ENCODE results near the gene RAB15. TPM values are rescaled to one million over a fixed set of nuclear protein-coding genes. Genes with fewer than 3 reads are reported as not detected.

The RAB15 gene
- total and polyA plus RNA-seq, 12 donors, result 8.2 to 94.3 (median 31.6) TPM

DNA sequence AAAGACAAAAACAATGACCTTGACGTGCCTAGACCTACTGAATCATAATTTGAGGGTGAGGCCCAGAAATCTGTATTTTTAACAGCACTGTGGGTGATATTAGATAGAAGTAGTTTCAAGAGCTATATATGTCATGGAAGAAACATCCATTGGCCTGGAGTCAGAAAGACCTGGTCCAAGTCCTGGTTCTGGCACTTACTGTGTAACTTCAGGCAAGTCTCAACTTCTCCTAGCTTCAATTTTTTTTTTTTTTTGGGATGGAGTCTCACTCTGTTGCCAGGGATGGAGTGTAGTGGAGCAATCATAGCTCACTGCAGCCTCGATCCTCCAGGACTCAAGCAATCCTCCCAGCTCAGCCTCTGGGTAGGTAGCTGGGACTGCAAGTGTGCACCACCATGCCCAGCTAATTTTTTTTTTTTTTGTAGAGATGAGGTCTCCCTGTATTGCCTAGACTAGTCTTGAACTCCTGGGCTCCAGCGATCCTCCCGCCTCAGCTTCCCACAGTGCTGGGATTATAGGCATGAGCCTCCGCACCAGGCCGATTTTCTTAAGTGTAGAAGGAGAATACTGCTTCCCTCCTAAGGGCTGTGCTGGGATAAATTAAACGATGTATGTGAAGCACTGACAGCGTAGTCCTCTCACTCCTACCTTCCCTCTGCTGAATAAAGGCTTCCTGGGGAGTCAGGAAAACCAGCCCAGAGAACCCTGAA is 15.3 kb downstream of the RAB15 start:
- Histone ChIP-seq H3K27ac (no peak overlapping the region), H3K4me3 (no peak overlapping the region), H3K4me1 (peaks cover 0 to 31% (median 21%) of the 10 kb centered on the region in 9 donors), H3K36me3 (peaks cover 0 to 7% (median 0%) of the 10 kb centered on the region in 9 donors), H3K9me3 (no peaks in the 10 kb centered on the region), H3K27me3 (no peaks in the 10 kb centered on the region)
- intact Hi-C loops (cut with DNase I), result no loop called here
- WGBS, 2 donors, result 82 to 91% methylated on average over 8 of the region's 8 CpGs
- ATAC-seq (no peak), DNase-seq (no peak)
- TF ChIP-seq, protein P1, sequence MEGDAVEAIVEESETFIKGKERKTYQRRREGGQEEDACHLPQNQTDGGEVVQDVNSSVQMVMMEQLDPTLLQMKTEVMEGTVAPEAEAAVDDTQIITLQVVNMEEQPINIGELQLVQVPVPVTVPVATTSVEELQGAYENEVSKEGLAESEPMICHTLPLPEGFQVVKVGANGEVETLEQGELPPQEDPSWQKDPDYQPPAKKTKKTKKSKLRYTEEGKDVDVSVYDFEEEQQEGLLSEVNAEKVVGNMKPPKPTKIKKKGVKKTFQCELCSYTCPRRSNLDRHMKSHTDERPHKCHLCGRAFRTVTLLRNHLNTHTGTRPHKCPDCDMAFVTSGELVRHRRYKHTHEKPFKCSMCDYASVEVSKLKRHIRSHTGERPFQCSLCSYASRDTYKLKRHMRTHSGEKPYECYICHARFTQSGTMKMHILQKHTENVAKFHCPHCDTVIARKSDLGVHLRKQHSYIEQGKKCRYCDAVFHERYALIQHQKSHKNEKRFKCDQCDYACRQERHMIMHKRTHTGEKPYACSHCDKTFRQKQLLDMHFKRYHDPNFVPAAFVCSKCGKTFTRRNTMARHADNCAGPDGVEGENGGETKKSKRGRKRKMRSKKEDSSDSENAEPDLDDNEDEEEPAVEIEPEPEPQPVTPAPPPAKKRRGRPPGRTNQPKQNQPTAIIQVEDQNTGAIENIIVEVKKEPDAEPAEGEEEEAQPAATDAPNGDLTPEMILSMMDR (IDR thresholded peaks at IDR 0.05), result no peak

DNA sequence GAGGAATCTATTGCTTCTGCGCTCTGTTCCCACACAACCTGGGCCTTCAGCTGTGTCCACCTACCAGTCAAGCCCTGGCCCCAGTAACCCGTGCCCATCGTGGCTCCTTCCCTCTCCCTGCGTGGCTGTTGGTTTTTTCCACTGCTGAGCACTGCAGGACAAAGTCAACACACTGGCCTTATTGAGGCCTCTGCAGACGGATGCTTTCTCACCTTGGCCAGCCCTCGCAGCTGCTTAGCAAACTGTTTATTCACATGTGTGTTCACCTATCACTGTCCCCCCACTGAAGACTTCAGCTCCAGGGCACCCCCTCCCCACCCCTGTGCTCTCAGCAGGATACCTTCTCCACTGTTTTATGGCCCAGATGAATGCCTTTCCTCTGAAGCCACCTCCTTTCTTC is 16.8 kb downstream of the RAB15 start:
- no peak for DNase-seq
- Histone ChIP-seq H3K4me1 (peaks cover 0 to 35% (median 20%) of the 10 kb centered on the region in 9 donors), H3K4me3 (no peak overlapping the region), H3K27ac (no peak overlapping the region), H3K9me3 (no peaks in the 10 kb centered on the region), H3K27me3 (no peaks in the 10 kb centered on the region), H3K36me3 (peaks cover 0 to 18% (median 0%) of the 10 kb centered on the region in 9 donors)
- ATAC-seq, result no peak
- WGBS, 2 donors, result 87 to 89% methylated on average over 6 of the region's 6 CpGs
- intact Hi-C loops (cut with DNase I), result no loop called here
- TF ChIP-seq, protein P1 (IDR thresholded peaks at IDR 0.05), result no peak

- ATAC-seq (no peak), DNase-seq (no peak)
- WGBS, 2 donors, result 88 to 89% methylated on average over 9 of the region's 9 CpGs
- Histone ChIP-seq H3K36me3 (peaks cover 0 to 20% (median 0%) of the 10 kb centered on the region in 9 donors), H3K27ac (no peak overlapping the region), H3K4me3 (no peak overlapping the region), H3K9me3 (no peaks in the 10 kb centered on the region), H3K27me3 (no peaks in the 10 kb centered on the region), H3K4me1 (peaks cover 0 to 37% (median 19%) of the 10 kb centered on the region in 9 donors)
- intact Hi-C loops (cut with DNase I), result no loop called here
- TF ChIP-seq, protein P1 (IDR thresholded peaks at IDR 0.05), result no peak
These were observed 17.5 kb downstream of the RAB15 start for GRCh38 chr14:64954491-64955240.

- TF ChIP-seq, protein P1 (IDR thresholded peaks at IDR 0.05), result no peak
- ATAC-seq (no peak), DNase-seq (no peak)
- no peaks in the 10 kb centered on the region for H3K9me3 ChIP-seq
- H3K36me3 ChIP-seq, result peaks cover 0 to 28% (median 0%) of the 10 kb centered on the region in 9 donors
- H3K4me1 ChIP-seq, result peaks cover 0 to 47% (median 23%) of the 10 kb centered on the region in 9 donors
- WGBS, 2 donors, result 78 to 83% methylated on average over 6 of the region's 6 CpGs
- H3K27me3 ChIP-seq, result no peaks in the 10 kb centered on the region
- no peak overlapping the region for H3K27ac ChIP-seq
- intact Hi-C loops (cut with DNase I), result no loop called here
- no peak overlapping the region for H3K4me3 ChIP-seq
These were observed 18.5 kb downstream of the RAB15 start for GRCh38 chr14:64953661-64954060.
